DOHH2 (cell line): ENCODE data around the gene IGF2BP2.

Source experiments
- CTCF ChIP-seq: fragments of 200-600 bp; sonication (generic); IDR thresholded peaks from one replicate; pipeline ENCODE4 v1.5.1; 2014; ENCODE audit warnings: antibody characterized with exemption, mild to moderate bottlenecking, low read depth, low read length; ENCODE audit not compliant: poor library complexity, severe bottlenecking
- EZH2phosphoT487 ChIP-seq: fragments of 200-600 bp; sonication (generic); IDR thresholded peaks from 2 replicates; pipeline ENCODE4 v1.6.1; 2017; ENCODE audit warnings: borderline replicate concordance, mild to moderate bottlenecking, antibody characterized with exemption, low read length, moderate library complexity, mixed read lengths

- TF ChIP-seq EZH2phosphoT487 (no peak), CTCF (no peak)
Measured at GRCh38 chr3:185711255-185711870, 113.5 kb downstream of the IGF2BP2 start.
